ENCODE data around the gene AOC3. TPM values are rescaled to one million over a fixed set of nuclear protein-coding genes. Genes with fewer than 3 reads are reported as not detected.

AOC3 gene
- total and polyA plus RNA-seq, 2 of the 13 experiments (the other 11 are each of a cell fraction or from before 2014, with no cell fraction given), result 8.7 to 51.7 TPM

GRCh38 chr17:42849031-42849430, 2.0 kb upstream of the AOC3 start:
- no peak overlapping the region for H3K4me3 ChIP-seq (replicated peaks in 1 of 3; ENCODE audit: insufficient read depth in 1 of 3, low read depth in 2 of 3, low read length in 3 of 3)
- ChIA-PET CTCF (ENCODE audit: low intra/inter-chr PET ratio, low total read pairs) (no interaction called here), POLR2A (interaction anchor here (1.1 to 3.7 kb wide), 3 partner anchors 18 to 80 kb away, joined by 3 to 12 read pairs (median 10); no protein-coding TSS in a partner anchor)
- no peak overlapping the region for H3K4me2 ChIP-seq (ENCODE audit: low read depth, low read length)
- FAIRE-seq (no peak), DNase-seq (ENCODE audit: low spot score) (no peak), ATAC-seq (no peak)
- BruUV-seq (replicated peaks), result no TSS peak
- in situ Hi-C loops (cut with HindIII; ENCODE audit: extremely low pct_ligation_motif_present, low pct_unique_long_range_greater_than_20kb) (loop anchor here (10.0 kb wide), 1 partner anchor 136 kb away; the partner anchor contains the start of genes PTGES3L and RUNDC1), intact Hi-C loops (cut with micrococcal nuclease; ENCODE audit: unreplicated experiment) (no loop called here)
- peaks cover 56% of the 10 kb centered on the region for H3K4me1 ChIP-seq (ENCODE audit: insufficient read depth, low read length)
- no peaks in the 10 kb centered on the region for H3K79me2 ChIP-seq (ENCODE audit: insufficient read depth, low read length)
- peaks cover 13 to 16% of the 10 kb centered on the region in 2 experiments for H3K36me3 ChIP-seq (replicated peaks in 1 of 2; ENCODE audit: control insufficient read depth in 1 of 2, insufficient read depth in 2 of 2, low read length in 2 of 2)
- no peaks in the 10 kb centered on the region for H3K9me3 ChIP-seq (ENCODE audit: low read length)
- no peak overlapping the region for H3K9ac ChIP-seq (ENCODE audit: insufficient read depth, low read depth, low read length)
- TF ChIP-seq SMC3 (IDR thresholded peaks at IDR 0.05; ENCODE audit: low read length) (no peak), ATRX (CRISPR knock-in tag; IDR thresholded peaks at IDR 0.05; ENCODE audit: borderline replicate concordance) (no peak), ZNF770 (CRISPR knock-in tag; IDR thresholded peaks at IDR 0.05) (no peak), GFI1 (CRISPR knock-in tag; IDR thresholded peaks at IDR 0.05; ENCODE audit: borderline replicate concordance) (no peak), ZNF329 (CRISPR knock-in tag; IDR thresholded peaks at IDR 0.05; ENCODE audit: low read depth) (no peak), NKX3-1 (CRISPR knock-in tag; IDR thresholded peaks at IDR 0.05) (no peak), ZNF724P (CRISPR knock-in tag; IDR thresholded peaks at IDR 0.05; ENCODE audit: borderline replicate concordance) (no peak), AKNA (CRISPR knock-in tag; IDR thresholded peaks at IDR 0.05; ENCODE audit: borderline replicate concordance) (no peak), ZNF788 (CRISPR knock-in tag; IDR thresholded peaks at IDR 0.05; ENCODE audit: borderline replicate concordance) (no peak), ZNF232 (CRISPR knock-in tag; IDR thresholded peaks at IDR 0.05; ENCODE audit: borderline replicate concordance) (no peak), ZNF337 (CRISPR knock-in tag; IDR thresholded peaks at IDR 0.05; ENCODE audit: borderline replicate concordance, low read depth) (no peak), ZNF383 (CRISPR knock-in tag; IDR thresholded peaks at IDR 0.05; ENCODE audit: borderline replicate concordance) (no peak)
- no peaks in the 10 kb centered on the region for H3K27me3 ChIP-seq (ENCODE audit: control insufficient read depth in 1 of 2, insufficient read depth in 2 of 2, low read length in 2 of 2)
- no peak overlapping the region for H2AFZ ChIP-seq (ENCODE audit: low read length)
- no peak overlapping the region for H3K27ac ChIP-seq (ENCODE audit: extremely low read length, insufficient read depth, low read length)
- no peaks in the 10 kb centered on the region for H4K20me1 ChIP-seq (ENCODE audit: insufficient read depth, low read length)
- 92% methylated on average over 8 of the region's 9 CpGs for WGBS (ENCODE audit: low lambda C conversion rate)

Data from HepG2 (cell line).